Astrocyte (in vitro differentiated cells and primary cell): ENCODE results near the gene ZG16. TPM values are rescaled to one million over a fixed set of nuclear protein-coding genes. Genes with fewer than 3 reads are reported as not detected.
A peak's percentile ranks its signal among the peaks of the same experiment; 100 is the strongest.

Experiments
- DNase-seq: peaks from one replicate; pipeline ENCODE4 v3.0.0-alpha.2; 2010; ENCODE audit warnings: low read depth
- FAIRE-seq: peaks from 2 replicates; lab custom pipeline; 2011; peaks lifted over from hg19 to GRCh38; lab: Jason Lieb, UNC
- H2AFZ ChIP-seq: 2 replicates; pipeline ENCODE4 v1.6.0; 2012; ENCODE audit warnings: low read depth, low read length, inconsistent platforms
- H3K27ac ChIP-seq: 2 replicates; pipeline ENCODE4 v1.5.1; 2011; ENCODE audit warnings: low read depth, low read length, inconsistent platforms
- H3K27me3 ChIP-seq: 2 replicates; pipeline ENCODE4 v1.6.0; 2011; ENCODE audit warnings: low read length, inconsistent platforms; ENCODE audit not compliant: insufficient read depth
- H3K36me3 ChIP-seq: 2 replicates; pipeline ENCODE4 v1.5.1; 2011; ENCODE audit warnings: low read length, inconsistent platforms; ENCODE audit not compliant: insufficient read depth
- H3K4me1 ChIP-seq: 2 replicates; pipeline ENCODE4 v1.5.1; 2011; ENCODE audit warnings: low read length, inconsistent platforms; ENCODE audit not compliant: insufficient read depth
- H3K4me2 ChIP-seq: 2 replicates; pipeline ENCODE4 v1.6.0; 2012; ENCODE audit warnings: low read length, inconsistent platforms
- H3K4me3 ChIP-seq: 2 replicates; pipeline ENCODE4 v1.5.1; 2011; ENCODE audit warnings: low read depth, mild to moderate bottlenecking, low read length, inconsistent platforms; ENCODE audit not compliant: insufficient read depth
- H3K79me2 ChIP-seq: 2 replicates; pipeline ENCODE4 v1.6.0; 2012; ENCODE audit warnings: mild to moderate bottlenecking, low read length, inconsistent platforms; ENCODE audit not compliant: insufficient read depth
- H3K9ac ChIP-seq: 2 replicates; pipeline ENCODE4 v1.6.0; 2012; ENCODE audit warnings: mild to moderate bottlenecking, low read length, inconsistent platforms
- H3K9me3 ChIP-seq: 2 replicates; pipeline ENCODE4 v1.5.1; 2012; ENCODE audit warnings: low read depth, mild to moderate bottlenecking, low read length, inconsistent platforms; ENCODE audit not compliant: insufficient read depth
- H4K20me1 ChIP-seq: 2 replicates; pipeline ENCODE4 v1.6.0; 2012; ENCODE audit warnings: low read length, inconsistent platforms; ENCODE audit not compliant: insufficient read depth
- H3K27ac Mint-ChIP-seq: one replicate; pipeline ENCODE4 v1.8.0; 2021; ENCODE audit warnings: mild to moderate bottlenecking, mixed read lengths; ENCODE audit not compliant: unreplicated experiment
- H3K27me3 Mint-ChIP-seq: one replicate; pipeline ENCODE4 v1.8.0; 2021; ENCODE audit warnings: low read depth, mixed read lengths; ENCODE audit not compliant: unreplicated experiment
- H3K36me3 Mint-ChIP-seq: one replicate; pipeline ENCODE4 v1.8.0; 2021; ENCODE audit warnings: low read depth, mixed read lengths; ENCODE audit not compliant: unreplicated experiment
- H3K4me1 Mint-ChIP-seq: one replicate; pipeline ENCODE4 v1.8.0; 2021; ENCODE audit warnings: low read depth, mixed read lengths; ENCODE audit not compliant: unreplicated experiment
- H3K4me3 Mint-ChIP-seq: one replicate; pipeline ENCODE4 v1.8.0; 2021; ENCODE audit warnings: mild to moderate bottlenecking, moderate library complexity, mixed read lengths; ENCODE audit not compliant: unreplicated experiment
- H3K9me3 Mint-ChIP-seq: one replicate; pipeline ENCODE4 v1.8.0; 2021; ENCODE audit warnings: mild to moderate bottlenecking, mixed read lengths; ENCODE audit not compliant: unreplicated experiment
- EZH2 ChIP-seq: IDR thresholded peaks from 2 replicates; pipeline ENCODE4 v1.6.1; 2012; ENCODE audit warnings: mild to moderate bottlenecking, low read length, inconsistent platforms; ENCODE audit not compliant: insufficient read depth
- total RNA-seq: library from RNA; stranded (reverse); gene quantifications from 2 replicates; pipeline ENCODE4 v1.2.1, GENCODE V29; 2021
- TF ChIP-seq, protein P1 (sequence below): IDR thresholded peaks from 2 replicates; pipeline ENCODE4 v1.5.1; 2011; ENCODE audit warnings: low read depth, mild to moderate bottlenecking, inconsistent platforms, low read length, moderate library complexity; ENCODE audit not compliant: insufficient read depth

Gene ZG16
- total RNA-seq, 1 donor from 2014 or later = not detected

DNA sequence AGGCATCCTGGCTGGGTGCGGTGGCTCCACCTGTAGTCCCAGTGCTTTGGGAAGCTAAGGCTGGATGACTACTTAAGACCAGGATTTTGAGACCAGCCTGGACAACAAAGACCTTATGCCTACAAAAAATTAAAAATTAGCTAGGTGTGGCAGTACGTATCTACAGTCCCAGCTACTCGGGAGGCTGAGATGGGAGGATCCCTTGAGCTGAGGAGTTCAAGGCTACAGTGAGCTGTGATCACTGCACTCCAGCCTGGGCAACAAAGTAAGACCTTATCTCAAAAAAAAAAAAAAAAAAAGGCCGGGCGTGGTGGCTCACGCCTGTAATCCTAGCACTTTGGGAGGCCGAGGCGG is 48.3 kb downstream of the ZG16 start:
- Mint-ChIP-seq H3K27ac (no peak overlapping the region), H3K27me3 (peaks cover 2% of the 10 kb centered on the region), H3K4me1 (peaks cover 22% of the 10 kb centered on the region), H3K36me3 (peaks cover 3% of the 10 kb centered on the region), H3K9me3 (no peaks in the 10 kb centered on the region), H3K4me3 (no peak overlapping the region)
- Histone ChIP-seq H3K4me3 (no peak overlapping the region), H2AFZ (no peak overlapping the region), H3K36me3 (no peaks in the 10 kb centered on the region), H3K9ac (peak overlapping the region; percentile 60), H3K27me3 (no peaks in the 10 kb centered on the region), H3K27ac (peak overlapping the region; percentile 89), H3K4me2 (peak overlapping the region; percentile 79), H4K20me1 (peaks cover 46% of the 10 kb centered on the region), H3K9me3 (no peaks in the 10 kb centered on the region), H3K79me2 (peaks cover 87% of the 10 kb centered on the region), H3K4me1 (peaks cover 46% of the 10 kb centered on the region)
- no peak for DNase-seq
- no peak for FAIRE-seq
- TF ChIP-seq EZH2 = no peak
- TF ChIP-seq, protein P1, sequence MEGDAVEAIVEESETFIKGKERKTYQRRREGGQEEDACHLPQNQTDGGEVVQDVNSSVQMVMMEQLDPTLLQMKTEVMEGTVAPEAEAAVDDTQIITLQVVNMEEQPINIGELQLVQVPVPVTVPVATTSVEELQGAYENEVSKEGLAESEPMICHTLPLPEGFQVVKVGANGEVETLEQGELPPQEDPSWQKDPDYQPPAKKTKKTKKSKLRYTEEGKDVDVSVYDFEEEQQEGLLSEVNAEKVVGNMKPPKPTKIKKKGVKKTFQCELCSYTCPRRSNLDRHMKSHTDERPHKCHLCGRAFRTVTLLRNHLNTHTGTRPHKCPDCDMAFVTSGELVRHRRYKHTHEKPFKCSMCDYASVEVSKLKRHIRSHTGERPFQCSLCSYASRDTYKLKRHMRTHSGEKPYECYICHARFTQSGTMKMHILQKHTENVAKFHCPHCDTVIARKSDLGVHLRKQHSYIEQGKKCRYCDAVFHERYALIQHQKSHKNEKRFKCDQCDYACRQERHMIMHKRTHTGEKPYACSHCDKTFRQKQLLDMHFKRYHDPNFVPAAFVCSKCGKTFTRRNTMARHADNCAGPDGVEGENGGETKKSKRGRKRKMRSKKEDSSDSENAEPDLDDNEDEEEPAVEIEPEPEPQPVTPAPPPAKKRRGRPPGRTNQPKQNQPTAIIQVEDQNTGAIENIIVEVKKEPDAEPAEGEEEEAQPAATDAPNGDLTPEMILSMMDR = no peak

DNA sequence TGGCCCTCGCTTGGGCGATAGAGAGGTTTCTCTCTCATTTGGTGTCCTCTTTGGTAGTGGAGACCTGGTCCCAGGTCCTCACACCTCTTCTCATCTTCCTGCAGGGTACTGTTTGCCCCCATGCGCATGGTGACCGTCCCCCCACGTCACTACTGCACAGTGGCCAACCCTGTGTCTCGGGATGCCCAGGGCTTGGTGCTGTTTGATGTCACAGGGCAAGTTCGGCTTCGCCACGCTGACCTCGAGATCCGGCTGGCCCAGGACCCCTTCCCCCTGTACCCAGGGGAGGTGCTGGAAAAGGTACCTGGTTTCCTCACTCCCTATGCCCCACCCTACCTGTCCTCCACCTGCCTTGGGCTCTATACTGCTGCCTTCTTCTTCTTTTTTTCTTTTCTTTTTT is 52.7 kb downstream of the ZG16 start:
- no peak for TF ChIP-seq EZH2
- TF ChIP-seq, protein P1 = no peak
- Histone ChIP-seq H3K4me1 (peaks cover 6% of the 10 kb centered on the region), H2AFZ (no peak overlapping the region), H3K9ac (no peak overlapping the region), H3K79me2 (peaks cover 49% of the 10 kb centered on the region), H3K27me3 (no peaks in the 10 kb centered on the region), H4K20me1 (peaks cover 47% of the 10 kb centered on the region), H3K4me2 (no peak overlapping the region), H3K36me3 (peaks cover 10% of the 10 kb centered on the region), H3K9me3 (no peaks in the 10 kb centered on the region), H3K4me3 (no peak overlapping the region), H3K27ac (no peak overlapping the region)
- peaks cover 2% of the 10 kb centered on the region for H3K27me3 Mint-ChIP-seq
- H3K9me3 Mint-ChIP-seq = peaks cover 2% of the 10 kb centered on the region
- DNase-seq (no peak), FAIRE-seq (no peak)
- peaks cover 17% of the 10 kb centered on the region for H3K36me3 Mint-ChIP-seq
- peaks cover 4% of the 10 kb centered on the region for H3K4me1 Mint-ChIP-seq
- H3K27ac Mint-ChIP-seq = no peak overlapping the region
- H3K4me3 Mint-ChIP-seq = no peak overlapping the region

DNA sequence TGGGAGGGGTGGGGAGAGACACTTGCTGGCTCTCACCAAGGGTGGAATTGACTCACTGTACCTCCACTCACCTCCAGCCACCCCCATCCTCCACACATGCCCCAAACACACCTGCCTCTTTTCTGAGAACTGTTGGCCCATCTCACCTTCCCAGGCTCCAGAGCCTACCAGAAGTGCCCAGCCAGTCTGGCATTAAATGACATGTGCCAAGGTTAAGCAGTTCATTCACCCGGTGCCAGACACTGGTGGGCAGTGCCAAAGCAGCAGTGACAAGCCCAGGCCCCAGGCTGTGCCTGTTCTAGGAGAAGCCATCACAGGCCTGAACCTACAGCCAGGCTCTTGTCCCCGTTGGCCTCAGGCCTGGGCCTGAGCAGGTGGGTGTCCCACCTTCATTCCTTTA is 53.4 kb downstream of the ZG16 start:
- Histone ChIP-seq H3K27me3 (no peaks in the 10 kb centered on the region), H2AFZ (no peak overlapping the region), H4K20me1 (peaks cover 44% of the 10 kb centered on the region), H3K4me2 (no peak overlapping the region), H3K79me2 (peaks cover 43% of the 10 kb centered on the region), H3K27ac (no peak overlapping the region), H3K4me3 (no peak overlapping the region), H3K4me1 (no peaks in the 10 kb centered on the region), H3K9ac (no peak overlapping the region), H3K9me3 (no peaks in the 10 kb centered on the region), H3K36me3 (peaks cover 10% of the 10 kb centered on the region)
- Mint-ChIP-seq H3K4me1 (peaks cover 4% of the 10 kb centered on the region), H3K9me3 (peaks cover 2% of the 10 kb centered on the region), H3K27me3 (peaks cover 2% of the 10 kb centered on the region), H3K4me3 (no peak overlapping the region), H3K36me3 (peaks cover 18% of the 10 kb centered on the region), H3K27ac (no peak overlapping the region)
- no peak for DNase-seq
- TF ChIP-seq, protein P1 = no peak
- TF ChIP-seq EZH2 = no peak
- FAIRE-seq = no peak

Other genes with a start within 250 kb of the ZG16 start
- 0.07 TPM in 1 of 2 replicates, not detected in the other for gene SPN, start 115.0 kb upstream of the ZG16 start, total RNA-seq
- gene QPRT, start 99.1 kb upstream of the ZG16 start, total RNA-seq = 85.9 and 98.1 TPM in 2 replicates
- not detected in 2 replicates for gene C16orf54, start 32.3 kb upstream of the ZG16 start, total RNA-seq
- gene KIF22, start 12.5 kb downstream of the ZG16 start, total RNA-seq = 12.5 and 14.3 TPM in 2 replicates
- 216 and 247 TPM in 2 replicates for gene MAZ, start 28.3 kb downstream of the ZG16 start, total RNA-seq
- 6.2 and 6.7 TPM in 2 replicates for gene PRRT2, start 33.9 kb downstream of the ZG16 start, total RNA-seq
- gene PAGR1, start 37.9 kb downstream of the ZG16 start, total RNA-seq = 20.1 and 20.8 TPM in 2 replicates
- gene MVP, start 42.2 kb downstream of the ZG16 start, total RNA-seq = 38.7 and 40.1 TPM in 2 replicates
- gene CDIPT, start 85.0 kb downstream of the ZG16 start, total RNA-seq = 88.1 and 92.0 TPM in 2 replicates
- 69.6 and 90.6 TPM in 2 replicates for gene SEZ6L2, start 121.3 kb downstream of the ZG16 start, total RNA-seq
- 43.3 and 44.8 TPM in 2 replicates for gene ASPHD1, start 122.2 kb downstream of the ZG16 start, total RNA-seq
- 25.1 and 27.1 TPM in 2 replicates for gene KCTD13, start 148.0 kb downstream of the ZG16 start, total RNA-seq
- gene TMEM219, start 183.8 kb downstream of the ZG16 start, total RNA-seq = 96.6 and 104 TPM in 2 replicates
- gene TAOK2, start 195.6 kb downstream of the ZG16 start, total RNA-seq = 55.2 and 55.9 TPM in 2 replicates
- 4.3 and 5.0 TPM in 2 replicates for gene HIRIP3, start 217.4 kb downstream of the ZG16 start, total RNA-seq
- gene INO80E, start 218.0 kb downstream of the ZG16 start, total RNA-seq = 58.5 and 64.8 TPM in 2 replicates
- 0.50 and 0.89 TPM in 2 replicates for gene DOC2A, start 232.8 kb downstream of the ZG16 start, total RNA-seq
- gene C16orf92, start 244.9 kb downstream of the ZG16 start, total RNA-seq = not detected in 2 replicates